ENCODE data around the gene ENOX1. TPM values are rescaled to one million over a fixed set of nuclear protein-coding genes. Genes with fewer than 3 reads are reported as not detected.

Gene ENOX1
- total RNA-seq, 1 donor from 2014 or later: 2.5 TPM

GRCh38 chr13:43278127-43278526 is 508.6 kb downstream of the ENOX1 start:
- peaks cover 18% of the 10 kb centered on the region for H3K4me1 Mint-ChIP-seq (ENCODE audit: low read depth)
- H3K4me3 Mint-ChIP-seq (ENCODE audit: low read depth): no peak overlapping the region
- H3K27ac Mint-ChIP-seq: no peak overlapping the region
- TF ChIP-seq CTCF (IDR thresholded peaks at IDR 0.05; ENCODE audit: unreplicated experiment): no peak
- no peaks in the 10 kb centered on the region for H3K27me3 Mint-ChIP-seq
- no peaks in the 10 kb centered on the region for H3K9me3 Mint-ChIP-seq (ENCODE audit: low read depth)
- H3K36me3 Mint-ChIP-seq (ENCODE audit: insufficient read depth): no peaks in the 10 kb centered on the region
- DNase-seq (ENCODE audit: low spot score, unreplicated experiment): no peak

DNA sequence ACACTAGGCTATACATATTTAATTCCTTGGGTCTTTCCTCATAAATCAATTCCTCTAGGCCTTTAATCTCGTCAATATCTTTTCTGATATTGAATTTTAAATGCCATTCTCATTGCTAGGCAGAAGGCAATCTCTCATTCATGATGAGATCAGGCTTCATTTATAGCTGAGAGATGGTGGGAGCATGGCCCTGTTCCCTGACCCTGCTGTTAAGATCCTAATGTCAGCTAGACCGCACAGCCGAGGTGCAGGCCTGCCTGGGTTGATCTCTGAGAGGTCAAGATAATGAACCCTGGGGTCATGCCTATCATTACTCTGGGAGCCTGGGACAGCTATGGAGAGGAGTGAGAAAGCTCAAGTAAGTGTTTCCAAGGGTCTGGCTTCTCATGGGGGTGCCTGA is 509.6 kb downstream of the ENOX1 start:
- DNase-seq (ENCODE audit: low spot score, unreplicated experiment): no peak
- Mint-ChIP-seq H3K4me1 (ENCODE audit: low read depth) (peaks cover 18% of the 10 kb centered on the region), H3K36me3 (ENCODE audit: insufficient read depth) (no peaks in the 10 kb centered on the region), H3K27ac (no peak overlapping the region), H3K4me3 (ENCODE audit: low read depth) (no peak overlapping the region), H3K27me3 (no peaks in the 10 kb centered on the region), H3K9me3 (ENCODE audit: low read depth) (no peaks in the 10 kb centered on the region)
- TF ChIP-seq CTCF (IDR thresholded peaks at IDR 0.05; ENCODE audit: unreplicated experiment): no peak

DNA sequence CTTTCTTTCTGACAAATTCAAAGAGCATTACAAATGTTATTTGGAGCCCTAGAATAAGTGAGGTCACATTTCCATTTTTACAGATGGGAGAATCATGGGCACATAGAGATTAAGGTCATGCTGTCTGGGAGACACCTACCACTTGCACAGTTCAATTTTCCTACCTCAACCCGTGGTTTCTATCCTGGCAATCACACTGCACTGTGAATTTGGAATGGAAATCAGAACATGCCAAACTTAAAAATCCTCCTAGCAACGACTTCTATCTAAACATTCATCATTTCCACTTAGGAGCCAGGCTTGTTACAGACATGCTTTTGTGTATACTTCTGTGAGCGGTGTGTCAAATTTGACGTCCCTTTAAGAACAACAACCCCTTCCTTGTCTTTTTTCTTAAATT is 511.9 kb downstream of the ENOX1 start:
- Mint-ChIP-seq H3K27me3 (no peaks in the 10 kb centered on the region), H3K9me3 (ENCODE audit: low read depth) (no peaks in the 10 kb centered on the region), H3K27ac (no peak overlapping the region), H3K4me3 (ENCODE audit: low read depth) (no peak overlapping the region), H3K36me3 (ENCODE audit: insufficient read depth) (no peaks in the 10 kb centered on the region), H3K4me1 (ENCODE audit: low read depth) (peaks cover 30% of the 10 kb centered on the region)
- no peak for DNase-seq (ENCODE audit: low spot score, unreplicated experiment)
- no peak for TF ChIP-seq CTCF (IDR thresholded peaks at IDR 0.05; ENCODE audit: unreplicated experiment)

DNA sequence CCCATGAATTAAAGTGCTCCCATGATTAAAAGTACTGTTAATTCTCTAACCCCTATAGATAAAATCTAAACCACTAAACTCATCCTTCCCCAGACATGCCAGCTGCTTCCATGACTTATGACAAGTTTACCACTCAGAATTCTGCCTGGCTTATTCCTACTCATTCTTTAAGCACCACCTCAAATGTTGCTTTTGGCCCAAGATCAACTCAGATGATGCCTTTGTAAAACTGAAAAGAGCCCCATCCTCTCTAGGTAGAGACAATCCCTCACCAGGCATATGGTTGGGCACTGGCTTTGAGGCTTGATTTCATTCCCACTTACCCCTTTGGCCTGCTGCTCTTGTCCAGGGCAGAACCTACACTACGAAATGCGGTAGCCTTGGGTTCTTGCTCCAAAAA is 513.4 kb downstream of the ENOX1 start:
- no peak for TF ChIP-seq CTCF (IDR thresholded peaks at IDR 0.05; ENCODE audit: unreplicated experiment)
- Mint-ChIP-seq H3K9me3 (ENCODE audit: low read depth) (no peaks in the 10 kb centered on the region), H3K4me3 (ENCODE audit: low read depth) (no peak overlapping the region), H3K27ac (no peak overlapping the region), H3K27me3 (no peaks in the 10 kb centered on the region), H3K36me3 (ENCODE audit: insufficient read depth) (no peaks in the 10 kb centered on the region), H3K4me1 (ENCODE audit: low read depth) (peaks cover 42% of the 10 kb centered on the region)
- no peak for DNase-seq (ENCODE audit: low spot score, unreplicated experiment)

DNA sequence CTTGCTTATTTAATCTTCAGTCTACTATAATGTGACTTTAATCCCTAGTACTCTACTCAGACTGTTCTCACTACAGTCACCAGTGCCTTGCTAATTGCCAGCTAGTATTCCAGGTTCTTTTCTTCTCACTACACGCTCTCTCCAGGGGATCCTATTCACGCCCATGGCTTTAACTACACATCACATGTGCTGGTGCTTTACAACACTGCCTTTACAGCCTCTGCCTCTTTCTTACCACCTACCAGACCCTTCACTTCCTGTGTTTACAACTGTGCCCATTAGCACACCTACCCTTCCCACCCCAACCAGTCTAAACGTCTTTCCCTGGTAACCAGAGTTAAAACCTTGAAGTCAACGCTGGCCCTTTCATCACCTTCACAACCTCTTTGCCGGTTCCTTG is 513.9 kb downstream of the ENOX1 start:
- no peak for TF ChIP-seq CTCF (IDR thresholded peaks at IDR 0.05; ENCODE audit: unreplicated experiment)
- no peaks in the 10 kb centered on the region for H3K9me3 Mint-ChIP-seq (ENCODE audit: low read depth)
- no peaks in the 10 kb centered on the region for H3K36me3 Mint-ChIP-seq (ENCODE audit: insufficient read depth)
- H3K27ac Mint-ChIP-seq: no peak overlapping the region
- peaks cover 45% of the 10 kb centered on the region for H3K4me1 Mint-ChIP-seq (ENCODE audit: low read depth)
- DNase-seq (ENCODE audit: low spot score, unreplicated experiment): no peak
- no peak overlapping the region for H3K4me3 Mint-ChIP-seq (ENCODE audit: low read depth)
- no peaks in the 10 kb centered on the region for H3K27me3 Mint-ChIP-seq
